Endothelial cell of umbilical vein (primary cell): ENCODE measurements around the gene CTLA4. TPM values are rescaled to one million over a fixed set of nuclear protein-coding genes. Genes with fewer than 3 reads are reported as not detected.

ENCODE experiments used
- BruUV-seq: library from RNA; stranded (reverse); fragments of 400-500 nt; replicated peaks from 2 replicates; lab custom pipeline; 2021; lab: Mats Ljungman, UMichigan
- CTCF ChIA-PET: fragments of 300-600, 350-600 bp; sonication (Branson Sonifier 250); formaldehyde crosslinking; loops from one replicate; lab custom pipeline; 2021; ENCODE audit warnings: antibody characterized with exemption, inconsistent platforms; lab: Charles Lee
- POLR2A ChIA-PET: fragments of 300-600, 350-600 bp; sonication (Branson Sonifier 250); formaldehyde crosslinking; loops from one replicate; lab custom pipeline; 2021; ENCODE audit warnings: antibody characterized with exemption, inconsistent platforms; lab: Charles Lee
- DNase-seq: peaks from one replicate; pipeline ENCODE4 v3.0.0-alpha.2; 2011; ENCODE audit warnings: low read depth, low spot score
- FAIRE-seq: peaks from 2 replicates; lab custom pipeline; 2011; peaks lifted over from hg19 to GRCh38; lab: Jason Lieb, UNC
- H2AFZ ChIP-seq: 2 replicates; pipeline ENCODE4 v1.6.0; 2012; ENCODE audit warnings: low read depth, low read length, control low read depth, inconsistent platforms
- H3K27ac ChIP-seq: 2 replicates; pipeline ENCODE4 v1.5.1; 2011; ENCODE audit warnings: low read depth, mild to moderate bottlenecking, control low read depth, low read length, moderate library complexity; ENCODE audit not compliant: insufficient read depth
- H3K27me3 ChIP-seq, 2 experiments: 2 replicates each; pipeline versions ENCODE4 v1.6.0 to v1.6.1; 2011; ENCODE audit warnings: low read length in 2 of 2, mixed read lengths in 1 of 2; ENCODE audit not compliant: control insufficient read depth in 2 of 2, insufficient read depth in 2 of 2
- H3K36me3 ChIP-seq, 2 experiments: 2 replicates in 1 of 2; 3 replicates in 1 of 2; pipeline ENCODE4 v1.5.1; 2011; ENCODE audit warnings: low read length in 2 of 2, mild to moderate bottlenecking in 1 of 2, moderate library complexity in 1 of 2; ENCODE audit not compliant: control insufficient read depth in 2 of 2, insufficient read depth in 2 of 2; ENCODE audit errors: extremely low read depth in 1 of 2
- H3K4me1 ChIP-seq: 3 replicates; pipeline ENCODE4 v1.5.1; 2011; ENCODE audit warnings: mild to moderate bottlenecking, low read length; ENCODE audit not compliant: control insufficient read depth, insufficient read depth; ENCODE audit errors: extremely low read depth
- H3K4me2 ChIP-seq: 2 replicates; pipeline ENCODE4 v1.6.1; 2011; ENCODE audit warnings: low read length, control low read depth, mixed read lengths; ENCODE audit not compliant: insufficient read depth
- H3K4me3 ChIP-seq, 3 experiments: fragments of 200-600 bp in 1 of 3; sonication (generic), shearing (Covaris generic) in 1 of 3; replicated peaks in 1 of 3; 2 replicates each; pipeline ENCODE4 v1.5.1; 2011 to 2016; ENCODE audit warnings: control low read depth in 3 of 3, low read length in 3 of 3, mild to moderate bottlenecking in 2 of 3, inconsistent platforms in 1 of 3, low read depth in 1 of 3, moderate library complexity in 1 of 3; ENCODE audit not compliant: insufficient read depth in 1 of 3
- H3K79me2 ChIP-seq: 2 replicates; pipeline ENCODE4 v1.6.0; 2012; ENCODE audit warnings: low read length, inconsistent platforms; ENCODE audit not compliant: control insufficient read depth, insufficient read depth
- H3K9ac ChIP-seq: replicated peaks from 2 replicates; pipeline ENCODE3; 2011; ENCODE audit warnings: low read length, control low read depth; ENCODE audit not compliant: insufficient read depth; ENCODE audit errors: extremely low read depth
- H3K9me1 ChIP-seq: replicated peaks from 3 replicates; pipeline ENCODE4 v1.6.0; 2011; ENCODE audit warnings: mild to moderate bottlenecking, low read length; ENCODE audit not compliant: control insufficient read depth, insufficient read depth; ENCODE audit errors: extremely low read depth
- H3K9me3 ChIP-seq: replicated peaks from 2 replicates; pipeline ENCODE4 v1.5.1; 2012; ENCODE audit warnings: low read length, inconsistent platforms; ENCODE audit not compliant: control insufficient read depth, insufficient read depth
- H4K20me1 ChIP-seq: replicated peaks from 2 replicates; pipeline ENCODE3; 2011; ENCODE audit warnings: mild to moderate bottlenecking, low read length; ENCODE audit not compliant: control insufficient read depth, insufficient read depth; ENCODE audit errors: extremely low read depth
- EZH2 ChIP-seq: IDR thresholded peaks from 2 replicates; pipeline ENCODE4 v1.6.1; 2012; ENCODE audit warnings: borderline replicate concordance, low read depth, mild to moderate bottlenecking, moderate library complexity, low read length, inconsistent platforms; ENCODE audit not compliant: severe bottlenecking
- FOS ChIP-seq: IDR thresholded peaks from 2 replicates; pipeline ENCODE4 v1.6.1; 2011; ENCODE audit warnings: mild to moderate bottlenecking, low read length, moderate library complexity, borderline replicate concordance; ENCODE audit not compliant: insufficient read depth
- MYC ChIP-seq: IDR thresholded peaks from one replicate; pipeline ENCODE4 v1.6.1; 2011; ENCODE audit warnings: mild to moderate bottlenecking, low read depth, low read length
- dilution Hi-C: fragments of 300-500 bp; cut with MboI; formaldehyde crosslinking; loops from one replicate; pipeline ENCODE4 v1.15.0; 2019; ENCODE audit warnings: low sequenced_read_pairs; ENCODE audit not compliant: extremely low pct_ligation_motif_present
- intact Hi-C: fragments of 100-400 bp; cut with micrococcal nuclease; formaldehyde crosslinking; loops from one replicate; pipeline ENCODE4 v1.10.0; 2022
- polyA plus RNA-seq, 4 experiments: library from polyadenylated mRNA; depleted of rRNA in 3 of 4; stranded (reverse) in 3 of 4; unstranded in 1 of 4; fragments of >200 nt; gene quantifications; 2 replicates each; pipeline versions ENCODE4 v1.2.1 to v1.2.3, GENCODE V29; 2011 to 2012; ENCODE audit warnings: missing spikeins in 1 of 4
- total RNA-seq: library from RNA; stranded (reverse); gene quantifications from 2 replicates; pipeline ENCODE4 v1.2.3, GENCODE V29; 2021
- TF ChIP-seq, protein P1 (sequence below), 2 donors: IDR thresholded peaks; 1 replicate in 1 of 2; 2 replicates in 1 of 2; pipeline ENCODE4 v1.5.1; 2011; ENCODE audit warnings: low read length in 2 of 2, mild to moderate bottlenecking in 2 of 2, moderate library complexity in 2 of 2, control low read depth in 1 of 2, inconsistent platforms in 1 of 2, low read depth in 1 of 2; ENCODE audit not compliant: insufficient read depth in 1 of 2; ENCODE audit errors: extremely low read depth in 1 of 2
- TF ChIP-seq, protein P2 (sequence below): IDR thresholded peaks from 2 replicates; pipeline ENCODE4 v1.6.1; 2011; ENCODE audit not compliant: insufficient read depth, insufficient read length

The CTLA4 gene
- total and polyA plus RNA-seq, 2 donors (not counting 3 experiments of a cell fraction or from before 2014, with no cell fraction given), result not detected

DNA sequence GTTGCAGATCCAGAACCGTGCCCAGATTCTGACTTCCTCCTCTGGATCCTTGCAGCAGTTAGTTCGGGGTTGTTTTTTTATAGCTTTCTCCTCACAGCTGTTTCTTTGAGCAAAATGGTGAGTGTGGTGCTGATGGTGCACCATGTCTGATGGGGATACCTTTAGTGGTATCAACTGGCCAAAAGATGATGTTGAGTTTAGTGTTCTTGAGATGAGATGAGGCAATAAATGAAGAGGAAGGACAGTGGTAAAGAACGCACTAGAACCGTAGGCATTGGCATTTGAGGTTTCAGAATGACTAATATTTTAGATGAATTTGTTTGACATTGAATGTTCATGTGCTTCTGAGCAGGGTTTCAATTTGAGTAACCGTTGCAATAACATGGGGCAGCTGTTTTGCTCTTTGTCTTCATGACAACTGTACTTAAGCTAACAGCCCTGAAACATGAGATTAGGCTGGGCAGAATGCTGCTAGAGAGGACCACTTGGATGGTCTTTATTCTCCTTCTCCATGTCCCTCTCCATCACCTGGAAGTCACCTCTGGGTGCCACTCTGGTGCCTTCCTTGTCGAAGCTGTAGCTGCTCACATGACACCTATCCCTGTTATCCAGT lies 3.9 kb downstream of the CTLA4 start:
- peaks cover 13 to 18% of the 10 kb centered on the region in 2 experiments for H3K27me3 ChIP-seq

More for the DNA sequence above, 3.9 kb downstream of the CTLA4 start:
- Histone ChIP-seq H3K9ac (no peak overlapping the region), H4K20me1 (no peaks in the 10 kb centered on the region), H3K79me2 (no peaks in the 10 kb centered on the region), H3K9me3 (no peaks in the 10 kb centered on the region), H3K4me3 (no peak overlapping the region), H3K4me2 (no peak overlapping the region), H3K36me3 (no peaks in the 10 kb centered on the region), H3K27ac (no peak overlapping the region), H3K4me1 (no peaks in the 10 kb centered on the region), H2AFZ (no peak overlapping the region), H3K9me1 (no peaks in the 10 kb centered on the region)
- dilution Hi-C loops, result no loop called here
- POLR2A ChIA-PET, result no interaction called here
- BruUV-seq, result no TSS peak
- DNase-seq (no peak), FAIRE-seq (no peak)
- CTCF ChIA-PET, result interaction anchor here (1.1 kb wide), 1 partner anchor 11 kb away, joined by 3 read pairs; no protein-coding TSS in a partner anchor
- intact Hi-C loops, result no loop called here
- TF ChIP-seq, protein P1, sequence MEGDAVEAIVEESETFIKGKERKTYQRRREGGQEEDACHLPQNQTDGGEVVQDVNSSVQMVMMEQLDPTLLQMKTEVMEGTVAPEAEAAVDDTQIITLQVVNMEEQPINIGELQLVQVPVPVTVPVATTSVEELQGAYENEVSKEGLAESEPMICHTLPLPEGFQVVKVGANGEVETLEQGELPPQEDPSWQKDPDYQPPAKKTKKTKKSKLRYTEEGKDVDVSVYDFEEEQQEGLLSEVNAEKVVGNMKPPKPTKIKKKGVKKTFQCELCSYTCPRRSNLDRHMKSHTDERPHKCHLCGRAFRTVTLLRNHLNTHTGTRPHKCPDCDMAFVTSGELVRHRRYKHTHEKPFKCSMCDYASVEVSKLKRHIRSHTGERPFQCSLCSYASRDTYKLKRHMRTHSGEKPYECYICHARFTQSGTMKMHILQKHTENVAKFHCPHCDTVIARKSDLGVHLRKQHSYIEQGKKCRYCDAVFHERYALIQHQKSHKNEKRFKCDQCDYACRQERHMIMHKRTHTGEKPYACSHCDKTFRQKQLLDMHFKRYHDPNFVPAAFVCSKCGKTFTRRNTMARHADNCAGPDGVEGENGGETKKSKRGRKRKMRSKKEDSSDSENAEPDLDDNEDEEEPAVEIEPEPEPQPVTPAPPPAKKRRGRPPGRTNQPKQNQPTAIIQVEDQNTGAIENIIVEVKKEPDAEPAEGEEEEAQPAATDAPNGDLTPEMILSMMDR (IDR thresholded peaks at IDR 0.05; ENCODE audit: extremely low read depth in 1 of 2, insufficient read depth in 1 of 2, low read depth in 1 of 2, low read length in 2 of 2), result no peak
- TF ChIP-seq EZH2 (no peak), FOS (no peak), MYC (no peak)
- TF ChIP-seq, protein P2, sequence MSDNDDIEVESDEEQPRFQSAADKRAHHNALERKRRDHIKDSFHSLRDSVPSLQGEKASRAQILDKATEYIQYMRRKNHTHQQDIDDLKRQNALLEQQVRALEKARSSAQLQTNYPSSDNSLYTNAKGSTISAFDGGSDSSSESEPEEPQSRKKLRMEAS, result no peak
